Activated T-helper 1 cell treated with anti-CD3 and anti-CD28 coated beads, Interleukin-2, amount 50 U/mL, for 16 hours (primary cell): ENCODE measurements around the gene C16orf46.
A peak's percentile ranks its signal among the peaks of the same experiment; 100 is the strongest.
"Not testable (repeated sequence)": the region's sequence is repeated elsewhere in the genome, so short reads cannot be mapped to it uniquely, and the experiment has no call there.

Source experiments
- DNase-seq, 2 donors: peaks; one replicate each; pipeline ENCODE4 v3.0.0-alpha.2; 2020; ENCODE audit warnings: low read depth in 1 of 2, low spot score in 1 of 2

The C16orf46 gene

GRCh38 chr16:81077076-81077940, at the start of gene C16orf46:
Gene C16orf46 (minus strand): TSS chr16:81077238. CDS start chr16:81063955, 13,283 bp downstream.
- DNase-seq: peak; percentile 95 to 96

GRCh38 chr16:81123092-81123852, 46.2 kb upstream of the C16orf46 start:
- DNase-seq: no peak

- DNase-seq: no peak
These were observed 44.5 kb upstream of the C16orf46 start for GRCh38 chr16:81121474-81121990.

GRCh38 chr16:81117436-81117835, 40.4 kb upstream of the C16orf46 start:
- DNase-seq: no peak

GRCh38 chr16:81116285-81116684, 39.2 kb upstream of the C16orf46 start:
- DNase-seq: no peak

GRCh38 chr16:81112453-81112852, 35.4 kb upstream of the C16orf46 start:
- no peak for DNase-seq

GRCh38 chr16:81109274-81109673, 32.2 kb upstream of the C16orf46 start:
- DNase-seq: not testable (repeated sequence)

- no peak for DNase-seq
These were observed 30.5 kb upstream of the C16orf46 start for GRCh38 chr16:81107511-81107910.

- DNase-seq: no peak
These were observed 29.9 kb upstream of the C16orf46 start for GRCh38 chr16:81106826-81107503.

- no peak for DNase-seq
These were observed 28.9 kb upstream of the C16orf46 start for GRCh38 chr16:81105946-81106345.

- no peak for DNase-seq
These were observed 24.7 kb upstream of the C16orf46 start for GRCh38 chr16:81101702-81102101.

- DNase-seq: no peak
These were observed 22.9 kb upstream of the C16orf46 start for GRCh38 chr16:81099958-81100357.

GRCh38 chr16:81097230-81097629, 20.2 kb upstream of the C16orf46 start:
- no peak for DNase-seq

- DNase-seq: no peak
These were observed 19.7 kb upstream of the C16orf46 start for GRCh38 chr16:81096715-81097208.

GRCh38 chr16:81095953-81096714, 19.1 kb upstream of the C16orf46 start, which contains the start of gene GCSH:
Gene GCSH (minus strand): TSS chr16:81096395. CDS start chr16:81096278, 117 bp downstream.
- DNase-seq: peak; percentile 96 to 98

- DNase-seq: no peak
These were observed 18.6 kb upstream of the C16orf46 start for GRCh38 chr16:81095653-81095952.

- no peak for DNase-seq
These were observed 17.8 kb upstream of the C16orf46 start for GRCh38 chr16:81094771-81095251.

- DNase-seq: no peak
These were observed 11.8 kb upstream of the C16orf46 start for GRCh38 chr16:81088836-81089235.

GRCh38 chr16:81081014-81081413, 4.0 kb upstream of the C16orf46 start:
- no peak for DNase-seq

GRCh38 chr16:81080233-81080632, 3.2 kb upstream of the C16orf46 start:
- DNase-seq: no peak
